Panc1 (cell line): ENCODE measurements around the gene TSEN15. TPM values are rescaled to one million over a fixed set of nuclear protein-coding genes. Genes with fewer than 3 reads are reported as not detected.

ENCODE experiments used
- ATAC-seq: fragments of 200-7000 bp; cut with Tn5 transposase; 2 replicates; pipeline ENCODE4 v1.9.1; 2020; ENCODE audit warnings: mild to moderate bottlenecking, moderate library complexity
- BruUV-seq: library from RNA; stranded (reverse); fragments of 400-500 nt; replicated peaks from 2 replicates; lab custom pipeline; 2021; lab: Mats Ljungman, UMichigan
- CTCF ChIA-PET: fragments of 300-600 bp; sonication (Branson Sonifier 250); formaldehyde crosslinking; loops from one replicate; lab custom pipeline; 2022; ENCODE audit warnings: antibody characterized with exemption; lab: Charles Lee
- POLR2A ChIA-PET: fragments of 300-600 bp; sonication (Branson Sonifier 250); formaldehyde crosslinking; loops from one replicate; lab custom pipeline; 2022; ENCODE audit warnings: antibody characterized with exemption; lab: Charles Lee
- DNase-seq: peaks from one replicate; pipeline ENCODE4 v3.0.0-alpha.2; 2010; ENCODE audit warnings: low read depth, low spot score
- H3K27ac ChIP-seq: 2 replicates; pipeline ENCODE4 v1.5.1; 2011; ENCODE audit warnings: mild to moderate bottlenecking, low read length, inconsistent platforms
- H3K27me3 ChIP-seq: fragments of 200-500 bp; sonication (Bioruptor generic); 2 replicates; pipeline ENCODE4 v1.6.0; 2014; ENCODE audit warnings: low read length, inconsistent platforms; ENCODE audit not compliant: control insufficient read depth, insufficient read depth
- H3K36me3 ChIP-seq: fragments of 200-500 bp; sonication (Bioruptor generic); 2 replicates; pipeline ENCODE4 v1.5.1; 2014; ENCODE audit warnings: inconsistent platforms, mild to moderate bottlenecking, low read length, moderate library complexity; ENCODE audit not compliant: control insufficient read depth, insufficient read depth
- H3K4me1 ChIP-seq: 2 replicates; pipeline ENCODE4 v1.5.1; 2011; ENCODE audit warnings: inconsistent platforms, mild to moderate bottlenecking, low read length, moderate library complexity; ENCODE audit not compliant: control insufficient read depth, insufficient read depth
- H3K4me3 ChIP-seq, 2 experiments: 2 replicates each; pipeline ENCODE4 v1.5.1; 2011 to 2012; ENCODE audit warnings: low read depth in 2 of 2, low read length in 2 of 2, mild to moderate bottlenecking in 2 of 2, inconsistent platforms in 1 of 2, moderate library complexity in 1 of 2
- H3K9me3 ChIP-seq: fragments of 200-500 bp; sonication (Bioruptor generic); 2 replicates; pipeline ENCODE4 v1.5.1; 2014; ENCODE audit warnings: low read depth, mild to moderate bottlenecking, inconsistent platforms, low read length, moderate library complexity; ENCODE audit not compliant: control insufficient read depth, insufficient read depth
- POLR2AphosphoS5 ChIP-seq: IDR thresholded peaks from 2 replicates; pipeline ENCODE4 v1.6.1; 2012; ENCODE audit warnings: mild to moderate bottlenecking, low read depth, low read length, moderate library complexity
- SIN3A ChIP-seq: IDR thresholded peaks from 2 replicates; pipeline ENCODE4 v1.6.1; 2012; ENCODE audit warnings: low read depth, mild to moderate bottlenecking, low read length, moderate library complexity, borderline replicate concordance; ENCODE audit not compliant: insufficient read depth
- TCF7L2 ChIP-seq: IDR thresholded peaks from 2 replicates; pipeline ENCODE4 v1.6.1; 2011; ENCODE audit warnings: mild to moderate bottlenecking, low read depth, low read length, inconsistent platforms
- in situ Hi-C: cut with HindIII; loops from 2 replicates; pipeline ENCODE4 v1.10.0; 2016; ENCODE audit warnings: low sequenced_read_pairs, low pct_unique_long_range_greater_than_20kb
- intact Hi-C: fragments of 100-400 bp; cut with micrococcal nuclease; formaldehyde crosslinking; loops from one replicate; pipeline ENCODE4 v1.10.0; 2022; ENCODE audit not compliant: unreplicated experiment
- total RNA-seq: library from RNA; stranded (reverse); gene quantifications from one replicate; pipeline ENCODE4 v1.2.1, GENCODE V29; 2021; ENCODE audit not compliant: unreplicated experiment
- TF ChIP-seq, protein P1 (sequence below): fragments of 450-650 bp; IDR thresholded peaks from 2 replicates; pipeline ENCODE4 v1.5.1; 2017; ENCODE audit warnings: mild to moderate bottlenecking
- TF ChIP-seq, protein P2 (sequence below), 2 experiments: IDR thresholded peaks; 2 replicates each; pipeline ENCODE4 v1.6.1; 2011 to 2012; ENCODE audit warnings: low read depth in 2 of 2, control low read depth in 1 of 2, low read length in 1 of 2, mild to moderate bottlenecking in 1 of 2, moderate library complexity in 1 of 2; ENCODE audit not compliant: insufficient read depth in 1 of 2

TSEN15 gene
- total RNA-seq, 1 experiment from 2014 or later = 31.4 TPM

DNA sequence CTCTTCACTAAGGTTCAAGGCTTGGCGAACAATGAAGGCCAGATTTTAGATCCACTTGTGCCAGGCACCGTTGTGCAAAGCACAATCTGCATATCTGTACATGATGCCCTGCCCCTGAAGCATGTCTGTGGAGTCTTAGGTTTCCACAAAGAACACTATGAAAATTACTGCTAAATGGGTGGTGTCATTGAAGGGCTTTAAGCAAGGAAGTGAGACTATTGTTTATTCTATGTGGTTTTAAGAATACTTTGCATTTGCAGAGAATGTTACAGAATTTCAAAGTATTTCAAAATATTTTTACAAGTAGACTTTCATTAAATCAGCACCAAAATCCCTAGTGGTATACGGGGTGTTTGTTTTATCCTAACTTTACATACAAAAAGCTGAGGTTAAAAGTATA is 8.8 kb downstream of the TSEN15 start:
- no peaks in the 10 kb centered on the region for H3K27me3 ChIP-seq
- no peak overlapping the region for H3K27ac ChIP-seq

GRCh38 chr1:184061396-184062003 is 10.0 kb downstream of the TSEN15 start:
- POLR2A ChIA-PET = no interaction called here
- Histone ChIP-seq H3K27me3 (no peaks in the 10 kb centered on the region), H3K9me3 (no peaks in the 10 kb centered on the region), H3K36me3 (peaks cover 2% of the 10 kb centered on the region; the same call in 1 of the 2 replicates), H3K4me3 (no peak overlapping the region), H3K27ac (0 out of 2 replicates have a peak overlapping the region, but pooled peaks have one; percentile 13), H3K4me1 (peaks cover 18% of the 10 kb centered on the region)
- ATAC-seq (no peak; the same call in 1 of the 2 replicates), DNase-seq (no peak)
- intact Hi-C loops (no loop called here), in situ Hi-C loops (no loop called here)
- no peak for TF ChIP-seq TCF7L2
- TF ChIP-seq SIN3A = no peak
- no peak for TF ChIP-seq POLR2AphosphoS5
- TF ChIP-seq, protein P1, sequence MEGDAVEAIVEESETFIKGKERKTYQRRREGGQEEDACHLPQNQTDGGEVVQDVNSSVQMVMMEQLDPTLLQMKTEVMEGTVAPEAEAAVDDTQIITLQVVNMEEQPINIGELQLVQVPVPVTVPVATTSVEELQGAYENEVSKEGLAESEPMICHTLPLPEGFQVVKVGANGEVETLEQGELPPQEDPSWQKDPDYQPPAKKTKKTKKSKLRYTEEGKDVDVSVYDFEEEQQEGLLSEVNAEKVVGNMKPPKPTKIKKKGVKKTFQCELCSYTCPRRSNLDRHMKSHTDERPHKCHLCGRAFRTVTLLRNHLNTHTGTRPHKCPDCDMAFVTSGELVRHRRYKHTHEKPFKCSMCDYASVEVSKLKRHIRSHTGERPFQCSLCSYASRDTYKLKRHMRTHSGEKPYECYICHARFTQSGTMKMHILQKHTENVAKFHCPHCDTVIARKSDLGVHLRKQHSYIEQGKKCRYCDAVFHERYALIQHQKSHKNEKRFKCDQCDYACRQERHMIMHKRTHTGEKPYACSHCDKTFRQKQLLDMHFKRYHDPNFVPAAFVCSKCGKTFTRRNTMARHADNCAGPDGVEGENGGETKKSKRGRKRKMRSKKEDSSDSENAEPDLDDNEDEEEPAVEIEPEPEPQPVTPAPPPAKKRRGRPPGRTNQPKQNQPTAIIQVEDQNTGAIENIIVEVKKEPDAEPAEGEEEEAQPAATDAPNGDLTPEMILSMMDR = no peak
- TF ChIP-seq, protein P2, sequence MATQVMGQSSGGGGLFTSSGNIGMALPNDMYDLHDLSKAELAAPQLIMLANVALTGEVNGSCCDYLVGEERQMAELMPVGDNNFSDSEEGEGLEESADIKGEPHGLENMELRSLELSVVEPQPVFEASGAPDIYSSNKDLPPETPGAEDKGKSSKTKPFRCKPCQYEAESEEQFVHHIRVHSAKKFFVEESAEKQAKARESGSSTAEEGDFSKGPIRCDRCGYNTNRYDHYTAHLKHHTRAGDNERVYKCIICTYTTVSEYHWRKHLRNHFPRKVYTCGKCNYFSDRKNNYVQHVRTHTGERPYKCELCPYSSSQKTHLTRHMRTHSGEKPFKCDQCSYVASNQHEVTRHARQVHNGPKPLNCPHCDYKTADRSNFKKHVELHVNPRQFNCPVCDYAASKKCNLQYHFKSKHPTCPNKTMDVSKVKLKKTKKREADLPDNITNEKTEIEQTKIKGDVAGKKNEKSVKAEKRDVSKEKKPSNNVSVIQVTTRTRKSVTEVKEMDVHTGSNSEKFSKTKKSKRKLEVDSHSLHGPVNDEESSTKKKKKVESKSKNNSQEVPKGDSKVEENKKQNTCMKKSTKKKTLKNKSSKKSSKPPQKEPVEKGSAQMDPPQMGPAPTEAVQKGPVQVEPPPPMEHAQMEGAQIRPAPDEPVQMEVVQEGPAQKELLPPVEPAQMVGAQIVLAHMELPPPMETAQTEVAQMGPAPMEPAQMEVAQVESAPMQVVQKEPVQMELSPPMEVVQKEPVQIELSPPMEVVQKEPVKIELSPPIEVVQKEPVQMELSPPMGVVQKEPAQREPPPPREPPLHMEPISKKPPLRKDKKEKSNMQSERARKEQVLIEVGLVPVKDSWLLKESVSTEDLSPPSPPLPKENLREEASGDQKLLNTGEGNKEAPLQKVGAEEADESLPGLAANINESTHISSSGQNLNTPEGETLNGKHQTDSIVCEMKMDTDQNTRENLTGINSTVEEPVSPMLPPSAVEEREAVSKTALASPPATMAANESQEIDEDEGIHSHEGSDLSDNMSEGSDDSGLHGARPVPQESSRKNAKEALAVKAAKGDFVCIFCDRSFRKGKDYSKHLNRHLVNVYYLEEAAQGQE (IDR thresholded peaks at IDR 0.05; ENCODE audit: insufficient read depth in 1 of 2, low read depth in 2 of 2, low read length in 1 of 2) = no peak
- CTCF ChIA-PET = no interaction called here
- BruUV-seq = no TSS peak

More for the DNA sequence above, 8.8 kb downstream of the TSEN15 start:
- intact Hi-C loops = no loop called here
- CTCF ChIA-PET = no interaction called here
- no peaks in the 10 kb centered on the region for H3K9me3 ChIP-seq
- BruUV-seq = no TSS peak
- peaks cover 8% of the 10 kb centered on the region for H3K36me3 ChIP-seq
- no peak for ATAC-seq
- TF ChIP-seq SIN3A = no peak
- TF ChIP-seq, protein P1 = no peak
- TF ChIP-seq TCF7L2 = no peak
- TF ChIP-seq, protein P2 (IDR thresholded peaks at IDR 0.05; ENCODE audit: insufficient read depth in 1 of 2, low read depth in 2 of 2, low read length in 1 of 2) = no peak
- TF ChIP-seq POLR2AphosphoS5 = no peak
- no peak overlapping the region for H3K4me3 ChIP-seq
- in situ Hi-C loops = no loop called here
- POLR2A ChIA-PET = interaction anchor here (0.5 kb wide), 1 partner anchor 515 kb away, joined by 4 read pairs; no protein-coding TSS in a partner anchor
- peaks cover 19% of the 10 kb centered on the region for H3K4me1 ChIP-seq
- DNase-seq = no peak
